Fibroblast of skin of abdomen (primary cell): ENCODE measurements around the gene LRG1.
"Not testable (repeated sequence)": the region's sequence is repeated elsewhere in the genome, so short reads cannot be mapped to it uniquely, and the experiment has no call there.

Experiments used
- DNase-seq: peaks from one replicate; pipeline ENCODE4 v3.0.0-alpha.2; 2013

The LRG1 gene

DNA sequence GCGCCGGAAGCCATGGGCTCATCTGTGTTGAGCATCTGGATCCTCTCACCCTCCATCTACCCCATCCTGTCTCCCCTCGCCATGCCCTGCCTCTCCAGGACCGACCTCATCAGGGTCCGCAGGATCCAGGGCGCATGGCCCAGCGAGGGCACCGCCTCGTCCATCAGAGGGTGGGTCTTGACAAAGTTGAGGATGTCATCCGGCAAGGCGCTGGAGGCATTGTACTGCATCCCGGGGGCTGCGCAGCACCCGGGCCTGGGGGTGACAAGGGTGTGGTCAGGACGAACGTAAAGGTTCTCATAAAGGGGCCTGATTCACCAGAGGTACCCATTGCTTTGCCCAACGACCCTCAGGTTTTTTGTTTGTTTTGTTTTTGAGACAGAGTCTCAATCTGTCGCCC lies 10.2 kb upstream of the LRG1 start:
- DNase-seq = no peak

DNA sequence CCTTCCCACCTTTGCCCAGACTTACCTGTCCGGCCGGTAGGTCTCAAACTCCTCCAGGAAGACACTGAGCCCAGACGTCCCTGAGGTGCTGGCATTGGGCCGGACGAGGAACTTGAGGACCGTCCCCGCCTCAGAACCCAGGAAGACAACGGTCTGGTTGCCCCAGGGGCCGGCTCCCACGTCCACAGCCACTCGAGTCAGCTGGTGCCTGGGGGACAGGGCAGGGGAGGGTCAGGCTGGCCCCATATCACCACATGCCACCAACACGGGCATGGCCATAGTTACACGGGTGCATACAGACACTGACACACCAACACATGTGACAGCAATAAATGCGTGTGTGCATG lies 8.4 kb upstream of the LRG1 start:
- DNase-seq = no peak

DNA sequence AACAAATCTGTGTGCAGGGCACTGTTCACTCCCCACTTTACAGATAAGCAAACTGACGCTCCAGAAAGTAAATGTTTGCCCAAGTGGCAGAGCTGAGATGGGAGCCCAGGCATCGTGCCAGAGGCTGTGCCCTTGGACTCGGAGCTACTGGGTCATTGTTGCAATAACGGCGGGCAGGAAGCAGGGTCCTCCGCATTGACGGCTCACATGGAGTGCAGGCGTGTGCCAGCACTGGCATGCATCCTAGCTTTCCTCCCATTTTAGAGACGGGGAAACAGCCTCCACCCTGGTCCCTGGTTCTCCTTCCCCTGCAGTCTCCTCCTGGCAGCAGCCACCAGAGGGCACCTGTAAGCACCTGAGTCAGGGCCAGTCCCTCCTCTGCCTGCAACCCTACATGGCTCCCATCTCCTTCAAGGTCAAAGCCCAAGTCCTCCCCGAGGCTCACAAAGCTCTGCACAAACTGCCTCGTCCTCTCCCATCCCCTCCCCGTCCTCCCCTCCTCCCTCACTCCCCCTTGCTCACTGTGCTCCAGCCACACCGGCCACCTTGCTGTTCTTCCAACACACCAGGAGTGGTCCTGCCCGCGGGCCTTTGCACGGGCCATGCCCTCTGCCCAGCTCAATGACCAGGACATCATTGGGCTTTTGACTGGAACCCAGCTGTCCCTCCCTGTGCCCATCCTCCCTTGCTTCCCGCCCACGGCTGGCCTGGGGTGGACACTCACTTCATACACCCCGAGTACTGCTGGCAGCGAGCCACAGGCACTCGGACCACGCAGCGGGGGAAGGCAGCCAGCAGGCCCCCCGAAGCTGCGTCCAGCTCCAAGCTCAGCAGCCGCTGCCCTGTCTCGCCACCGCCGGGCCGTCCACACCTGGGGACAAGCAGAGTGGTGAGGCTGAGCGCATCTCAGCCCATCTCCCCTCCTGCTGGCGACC lies 7.7 kb upstream of the LRG1 start:
- no peak for DNase-seq

DNA sequence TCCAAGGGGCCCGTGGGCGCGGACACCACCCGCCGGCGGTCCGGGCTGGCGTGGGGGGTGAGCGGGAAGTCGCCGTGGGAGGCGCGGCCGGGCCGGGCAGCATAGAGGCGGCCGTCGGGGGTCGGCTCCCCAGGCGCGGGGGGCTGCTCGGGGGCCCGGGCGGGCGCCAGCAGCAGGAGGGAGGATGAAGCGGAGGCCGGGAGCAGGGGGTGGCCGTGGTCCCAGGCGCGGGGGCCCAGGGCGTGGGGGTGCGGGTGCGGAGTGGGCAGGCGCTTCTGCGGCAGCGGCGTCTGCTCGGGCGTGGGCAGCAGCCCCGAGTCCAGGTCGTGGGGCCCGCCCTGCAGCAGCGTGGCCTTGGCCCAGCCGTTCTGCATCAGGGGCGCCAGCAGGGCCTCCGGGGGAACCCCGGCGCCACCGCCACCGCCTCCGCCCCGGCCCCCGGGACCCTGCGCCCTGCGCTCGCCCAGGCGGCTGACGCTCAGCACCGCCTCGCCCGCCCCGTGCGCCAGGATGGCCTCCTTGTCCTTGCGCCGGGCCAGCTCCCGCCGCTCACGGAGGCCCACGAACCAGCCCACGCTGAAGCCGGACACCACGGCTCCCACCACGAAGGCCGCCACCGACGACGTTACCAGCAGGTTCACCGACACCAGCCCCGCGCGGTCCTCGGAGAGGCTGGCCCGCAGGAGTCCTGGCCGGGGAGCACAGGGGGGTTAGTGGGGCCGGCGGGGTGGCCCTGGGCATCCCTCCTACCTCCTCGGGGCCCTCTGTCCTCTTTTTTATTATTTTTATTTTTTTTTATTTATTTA lies 4.2 kb upstream of the LRG1 start:
- DNase-seq = no peak

DNA sequence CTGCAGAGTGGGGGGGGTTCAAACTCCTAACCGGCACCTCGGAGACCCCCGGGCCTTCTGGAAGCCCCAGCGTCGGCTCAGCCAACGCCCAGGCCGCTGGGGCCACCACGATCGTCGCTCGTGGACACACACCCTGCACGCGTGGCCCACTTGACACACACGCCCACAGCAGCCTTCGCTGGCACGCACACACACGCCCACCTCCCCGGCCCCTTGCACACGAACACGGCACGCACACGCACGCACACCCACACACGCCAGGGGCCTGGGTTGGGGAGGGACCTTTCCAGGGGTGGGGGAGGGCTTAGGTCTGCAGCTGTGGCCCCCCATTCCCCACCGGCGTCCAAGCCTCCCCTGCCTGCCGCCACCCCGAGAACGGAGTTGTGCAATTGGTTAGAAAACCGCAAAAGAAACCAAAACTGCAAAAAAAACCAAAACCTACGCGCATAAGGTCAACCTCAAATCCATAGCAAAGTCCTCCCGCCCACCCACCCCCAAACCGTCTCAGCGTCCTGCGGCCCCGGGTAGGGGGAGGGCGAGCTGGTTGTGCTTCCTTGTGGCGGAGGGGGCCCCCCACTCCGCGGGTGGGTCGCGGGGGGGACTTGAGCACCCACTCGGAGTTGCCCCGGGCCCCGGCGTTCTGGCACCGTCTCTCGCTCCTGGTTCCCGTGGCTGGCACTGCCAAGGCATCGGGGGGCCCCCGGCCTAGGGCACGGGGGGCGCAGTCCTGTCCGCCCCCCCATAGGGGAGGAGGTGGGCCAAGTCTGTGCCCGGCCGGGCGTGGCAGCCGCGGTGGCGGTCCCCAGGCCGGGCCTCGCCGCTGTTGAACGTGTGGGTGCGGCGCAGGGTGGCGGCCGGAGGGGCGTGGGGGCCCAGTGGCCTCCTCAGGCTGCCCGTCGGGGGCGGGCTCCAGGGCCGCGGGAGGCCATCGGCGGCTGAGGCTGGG lies 3.3 kb upstream of the LRG1 start:
- no peak for DNase-seq

DNA sequence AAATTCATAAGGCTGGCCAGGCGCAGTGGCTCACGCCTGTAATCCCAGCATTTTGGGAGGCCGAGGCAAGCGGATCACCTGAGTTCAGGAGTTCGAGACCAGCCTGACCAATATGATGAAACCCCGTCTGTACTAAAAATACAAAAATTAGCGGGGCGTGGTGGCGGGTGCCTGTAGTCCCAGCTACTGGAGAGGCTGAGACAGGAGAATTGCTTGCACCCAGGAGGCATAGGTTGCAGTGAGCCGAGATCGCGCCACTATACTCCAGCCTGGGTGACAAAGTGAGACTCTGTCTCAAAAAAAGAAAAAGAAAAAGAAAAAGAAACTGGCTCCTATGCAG lies 1.9 kb upstream of the LRG1 start:
- not testable (repeated sequence) for DNase-seq

DNA sequence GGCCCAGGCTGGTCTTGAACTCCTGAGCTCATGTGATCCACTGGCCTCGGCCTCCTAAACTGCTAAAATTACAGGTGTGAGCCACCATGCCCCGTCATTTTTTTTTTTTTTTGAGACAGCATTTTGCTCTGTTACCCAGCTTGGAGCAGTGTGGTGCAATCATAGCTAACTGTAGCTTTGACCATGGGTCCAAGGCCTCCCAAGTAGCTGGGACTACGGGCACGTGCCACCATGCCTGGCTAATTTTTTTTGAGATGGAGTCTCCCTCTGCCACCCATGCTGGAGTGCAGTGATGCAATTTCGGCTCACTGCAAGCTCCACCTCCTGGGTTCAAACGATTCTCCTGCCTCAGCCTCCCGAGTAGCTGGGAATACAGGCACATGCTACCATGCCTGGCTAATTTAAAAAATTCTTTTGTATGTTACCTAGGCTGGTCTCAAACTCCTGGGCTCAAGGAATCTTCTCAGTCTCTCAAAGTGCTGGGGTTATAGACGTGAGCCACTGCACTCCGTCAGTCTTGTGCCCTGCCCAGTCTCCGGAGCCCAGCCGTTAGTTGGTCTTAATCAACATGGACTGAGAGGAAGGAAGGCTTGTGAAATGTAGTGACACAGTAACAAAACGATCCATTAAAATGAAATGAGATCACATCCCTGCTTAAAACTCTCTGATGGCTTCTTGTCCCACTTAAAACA lies 1.4 kb upstream of the LRG1 start:
- no peak for DNase-seq

DNA sequence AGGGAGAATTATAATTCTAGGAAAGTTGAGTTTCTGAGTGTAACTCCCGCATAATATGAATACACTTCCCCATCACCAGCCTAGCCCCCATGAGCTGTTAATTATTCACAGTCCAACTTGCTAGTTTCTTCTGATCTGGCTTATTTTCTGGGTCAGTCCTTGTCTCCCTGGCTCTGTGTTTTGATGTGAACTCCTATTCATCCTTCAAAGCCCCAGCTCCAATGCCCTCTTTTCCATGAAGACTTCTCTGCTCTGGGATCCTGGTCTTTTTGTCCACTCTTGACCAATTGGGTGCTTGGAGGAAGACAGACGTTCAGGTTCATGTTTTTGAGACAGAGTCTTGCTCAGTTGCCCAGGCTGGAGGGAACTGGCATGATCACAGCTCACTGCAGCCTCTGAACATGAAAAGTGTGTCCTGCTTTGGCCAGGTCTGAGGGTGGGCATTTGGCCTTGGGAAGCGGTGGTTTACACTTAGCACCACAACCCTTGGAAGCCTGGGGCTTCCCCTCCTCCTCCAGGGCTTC lies 605 bp downstream of the LRG1 start:
- DNase-seq = no peak

DNA sequence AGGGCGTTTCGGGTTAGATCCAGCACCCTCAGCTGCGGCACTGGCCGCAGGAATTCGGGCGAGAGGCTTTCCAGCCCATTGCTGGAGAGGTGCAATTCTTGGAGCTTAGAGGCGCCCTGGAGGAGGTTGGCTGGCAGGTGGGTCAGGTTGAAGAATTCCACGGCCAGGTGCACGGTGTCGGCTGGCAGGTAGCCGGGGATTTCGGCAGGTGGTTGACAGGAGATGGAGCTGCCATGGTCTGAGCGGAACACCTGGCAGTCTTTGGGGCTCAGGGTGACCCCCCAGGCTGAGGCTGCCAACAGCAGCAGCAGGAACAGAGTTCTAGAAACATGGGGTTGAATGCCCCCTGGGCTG lies 1.3 kb downstream of the LRG1 start:
- no peak for DNase-seq

DNA sequence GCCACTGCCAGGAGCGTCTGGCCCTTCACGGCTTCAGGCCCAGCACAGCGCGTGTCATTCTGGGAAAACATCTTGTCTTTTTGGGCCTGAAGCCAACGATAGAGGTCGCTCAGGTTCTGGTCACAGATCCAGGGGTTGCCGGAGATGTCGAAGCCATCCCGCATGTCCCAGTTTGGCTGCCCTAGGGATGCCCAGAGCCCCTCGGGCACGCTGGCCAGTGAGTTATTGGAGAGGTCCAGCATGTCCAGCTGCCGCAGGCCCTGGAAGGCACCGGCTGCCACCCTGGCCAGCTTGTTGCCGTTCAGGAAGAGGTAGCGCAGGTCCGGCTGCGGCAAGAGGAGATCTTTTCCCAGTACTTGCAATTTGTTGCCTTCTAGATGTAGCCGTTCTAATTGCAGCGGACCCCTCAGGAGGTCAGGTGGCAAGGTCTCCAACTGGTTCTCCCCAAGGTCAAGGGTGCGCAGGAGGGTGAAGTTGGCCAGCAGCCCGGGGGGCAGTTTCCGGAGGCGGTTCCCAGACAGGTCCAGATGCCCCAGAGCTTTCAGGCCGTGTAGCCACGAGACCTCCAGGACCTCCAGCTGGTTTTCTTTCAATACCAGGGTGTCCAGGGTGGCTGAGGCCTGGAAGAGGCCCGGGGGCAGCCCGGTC lies 1.8 kb downstream of the LRG1 start:
- no peak for DNase-seq

DNA sequence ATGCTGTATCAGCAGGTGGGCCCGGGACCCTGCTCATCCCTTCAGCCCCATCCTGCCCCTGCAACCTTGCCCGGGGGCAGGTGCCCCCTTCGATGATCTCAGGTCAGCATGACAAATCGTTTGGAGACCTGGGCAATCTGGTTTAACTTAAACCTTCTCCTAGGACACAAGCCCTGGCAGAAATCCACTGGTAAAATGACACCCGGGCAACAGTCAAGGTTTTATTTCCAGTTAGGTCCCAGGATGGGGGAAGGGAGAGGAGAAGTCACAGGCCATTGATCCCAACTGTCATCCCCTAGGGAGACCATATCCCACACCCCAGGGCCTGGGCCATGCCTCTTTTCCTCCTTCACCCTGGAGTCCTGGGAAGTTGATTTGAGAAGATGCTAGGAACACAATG lies 3.0 kb downstream of the LRG1 start:
- DNase-seq = no peak

DNA sequence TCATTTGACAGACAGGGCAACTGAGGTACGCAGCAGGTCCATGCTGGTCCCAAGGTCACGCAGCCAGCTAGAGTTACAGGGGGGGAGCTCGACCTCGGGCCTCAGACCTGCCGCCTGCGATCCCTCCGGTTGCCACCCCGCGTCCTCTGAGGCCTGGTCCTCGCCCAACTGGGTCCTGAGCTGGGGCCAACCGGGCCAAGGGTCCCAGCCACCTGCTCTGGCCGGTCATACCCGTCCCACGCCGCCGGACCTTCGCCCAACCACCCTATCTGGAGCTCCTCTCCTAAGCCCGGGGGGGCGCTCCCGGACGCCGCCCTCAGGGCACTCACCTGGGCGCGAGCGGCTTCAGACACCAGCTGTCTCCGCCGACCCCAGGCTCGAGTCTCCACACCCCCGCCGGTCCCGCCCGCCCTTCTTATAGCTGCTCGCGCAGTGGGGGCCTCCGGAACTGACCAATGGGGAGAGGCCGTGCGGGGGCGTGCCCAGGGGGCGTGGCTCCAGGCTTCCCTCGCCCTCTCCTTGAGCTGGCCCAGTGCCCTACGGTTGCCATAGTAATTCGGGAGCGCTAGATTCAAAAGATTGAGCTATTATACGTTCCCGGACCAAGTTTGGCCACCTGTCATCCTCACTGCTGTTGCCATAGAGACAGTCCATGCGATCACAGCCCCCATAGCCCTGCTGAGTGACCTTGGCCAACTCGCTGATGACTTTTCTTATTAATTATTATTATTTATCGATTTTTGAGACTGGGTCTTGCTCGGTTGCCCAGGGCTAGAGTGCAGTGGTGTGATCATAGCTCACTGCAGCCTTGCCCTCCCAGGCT lies 4.8 kb downstream of the LRG1 start, which contains the start of gene PLIN5:
PLIN5 (minus strand) TSS at position 389 of the 823 bp plus-strand sequence. CDS start 1,150 bp downstream, outside the sequence.
- DNase-seq = peak; percentile 18

DNA sequence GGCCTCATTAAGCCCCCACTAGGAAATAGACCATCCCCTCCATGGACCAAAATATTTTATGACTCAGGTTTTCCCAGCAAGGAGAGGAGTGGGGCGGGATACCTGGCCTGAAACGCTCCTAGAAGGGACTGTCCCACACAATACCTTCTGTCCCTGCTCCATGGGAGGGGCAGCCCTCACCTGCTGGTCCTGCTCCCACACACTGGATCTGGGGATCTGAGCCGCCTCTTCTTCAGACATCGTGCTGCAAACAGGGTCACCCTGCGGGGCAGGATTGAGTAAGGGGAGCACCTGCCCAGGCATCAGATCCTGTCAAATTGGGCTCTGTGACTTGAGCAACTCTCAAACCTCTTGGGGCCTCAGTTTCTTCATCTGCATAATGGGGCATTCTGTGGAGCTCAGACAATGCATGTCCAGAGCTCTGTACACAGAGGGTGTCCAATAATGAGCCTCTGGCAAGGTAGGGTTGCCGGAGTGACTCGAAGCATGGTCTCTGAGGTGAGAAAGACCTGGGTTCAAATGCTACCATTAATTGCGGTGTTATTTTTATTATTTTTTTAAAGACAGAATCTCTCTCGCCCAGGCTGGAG lies 5.9 kb downstream of the LRG1 start:
- DNase-seq = no peak

DNA sequence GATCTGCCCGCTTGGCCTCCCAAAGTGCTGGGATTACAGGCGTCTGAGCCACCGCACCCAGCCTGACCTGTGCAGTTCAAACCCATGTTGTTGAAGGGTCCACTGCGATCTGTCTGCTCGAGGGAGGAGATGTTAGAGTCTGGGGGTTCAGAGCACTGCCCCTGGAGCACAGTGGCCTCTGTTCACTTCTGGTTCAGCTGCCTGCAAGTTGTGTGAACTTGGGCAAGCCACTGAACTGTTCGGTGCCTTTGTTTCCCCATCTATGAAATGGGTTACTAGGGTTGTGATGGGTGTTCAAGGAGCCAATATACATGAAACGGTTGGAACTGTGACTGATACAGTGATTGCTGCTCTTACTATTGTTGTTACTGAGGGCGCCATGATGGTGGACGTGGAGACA lies 6.5 kb downstream of the LRG1 start:
- no peak for DNase-seq

DNA sequence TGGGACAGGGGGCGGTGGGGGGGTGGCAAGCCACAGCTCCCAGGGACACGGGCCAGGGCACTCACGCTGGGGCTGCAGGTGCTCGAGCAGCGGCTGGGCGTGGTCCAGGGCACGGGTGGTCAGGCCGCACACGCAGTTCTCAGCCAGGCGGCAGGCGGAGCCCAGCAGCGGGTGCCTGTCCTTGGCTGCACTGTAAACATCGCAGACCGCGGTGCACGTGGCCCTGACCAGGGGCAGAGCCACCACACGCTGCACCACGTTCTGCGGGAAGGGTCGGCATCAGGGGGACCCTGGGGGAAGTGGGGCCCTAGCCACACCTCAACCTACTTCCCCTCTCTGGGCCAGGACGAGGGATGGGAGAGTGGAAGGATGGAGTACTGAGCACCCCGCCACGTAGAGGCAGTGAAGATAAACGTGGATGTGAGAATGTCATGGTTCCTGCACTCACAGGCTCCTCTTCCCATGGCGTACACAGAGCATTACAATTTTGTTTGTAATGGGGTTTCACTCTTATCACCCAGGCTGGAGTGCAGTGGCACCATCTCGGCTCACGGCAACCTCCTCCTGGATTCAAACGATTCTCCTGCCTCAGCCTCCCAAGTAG lies 8.2 kb downstream of the LRG1 start:
- no peak for DNase-seq

DNA sequence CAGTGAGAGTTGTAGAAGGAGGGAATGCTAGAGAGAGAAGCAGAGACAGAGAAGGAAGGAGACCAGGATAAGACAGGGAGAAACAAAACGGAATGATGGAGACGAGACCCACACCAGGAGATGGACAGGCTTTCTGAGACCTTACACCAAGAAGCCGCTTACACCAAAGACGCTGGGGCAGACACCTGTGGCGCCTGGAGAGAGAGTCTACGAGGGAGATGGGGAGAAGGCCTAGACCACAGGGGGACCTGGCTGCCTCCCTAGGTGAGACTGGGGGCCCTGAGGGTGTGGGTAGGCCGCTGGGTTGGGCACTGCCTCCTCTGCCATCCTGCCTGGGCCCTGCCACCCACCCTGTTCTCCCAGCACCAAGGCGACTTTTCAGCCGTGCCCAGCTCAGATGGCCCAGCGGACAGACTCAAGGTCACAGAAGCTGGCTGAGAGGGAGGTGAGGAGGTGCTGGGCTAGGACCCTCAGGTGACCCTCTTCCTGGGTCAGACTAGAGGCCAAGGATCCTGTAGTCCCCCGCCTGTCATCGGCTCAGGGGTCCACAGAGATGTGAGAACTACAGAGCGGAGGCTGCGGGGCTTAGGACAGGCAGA lies 9.8 kb downstream of the LRG1 start:
- DNase-seq = no peak

DNA sequence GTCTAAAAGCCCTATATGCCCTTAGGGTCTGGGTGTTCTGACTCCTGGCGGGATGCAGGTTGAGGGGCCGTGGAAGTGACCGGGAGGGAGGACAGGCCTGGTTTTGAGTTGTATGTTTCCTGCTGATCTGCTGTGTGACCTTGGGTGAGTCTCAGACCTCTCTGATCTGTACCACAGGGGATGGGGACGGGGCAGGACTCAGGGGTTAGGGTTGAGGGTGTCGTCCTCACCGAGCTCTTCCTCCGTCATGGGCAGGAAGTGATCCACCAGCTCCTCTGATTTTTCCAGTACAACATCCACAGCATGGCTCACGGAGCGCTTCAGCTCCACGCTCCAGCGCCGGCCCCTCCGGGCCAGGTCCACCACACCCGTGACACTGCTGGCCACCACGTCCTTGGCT lies 11.0 kb downstream of the LRG1 start:
- no peak for DNase-seq

DNA sequence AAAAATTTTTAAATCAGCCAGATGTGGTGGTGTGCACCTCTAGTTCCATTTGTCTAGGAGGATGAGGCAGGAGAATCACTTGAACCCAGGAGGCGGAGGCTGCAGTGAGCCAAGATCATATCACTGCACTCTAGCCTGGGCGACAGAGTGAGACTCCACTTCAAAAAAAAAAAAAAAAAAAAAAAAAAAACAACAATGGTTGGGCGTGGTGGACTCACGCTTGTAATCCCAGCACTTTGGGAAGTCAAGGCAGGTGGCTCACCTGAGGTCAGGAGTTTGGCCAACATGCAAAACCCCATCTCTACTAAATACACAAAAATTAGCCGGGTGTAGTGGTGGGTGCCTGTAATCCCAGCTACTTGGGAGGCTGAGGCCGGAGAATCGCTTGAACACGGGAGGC lies 12.5 kb downstream of the LRG1 start:
- DNase-seq = not testable (repeated sequence)

DNA sequence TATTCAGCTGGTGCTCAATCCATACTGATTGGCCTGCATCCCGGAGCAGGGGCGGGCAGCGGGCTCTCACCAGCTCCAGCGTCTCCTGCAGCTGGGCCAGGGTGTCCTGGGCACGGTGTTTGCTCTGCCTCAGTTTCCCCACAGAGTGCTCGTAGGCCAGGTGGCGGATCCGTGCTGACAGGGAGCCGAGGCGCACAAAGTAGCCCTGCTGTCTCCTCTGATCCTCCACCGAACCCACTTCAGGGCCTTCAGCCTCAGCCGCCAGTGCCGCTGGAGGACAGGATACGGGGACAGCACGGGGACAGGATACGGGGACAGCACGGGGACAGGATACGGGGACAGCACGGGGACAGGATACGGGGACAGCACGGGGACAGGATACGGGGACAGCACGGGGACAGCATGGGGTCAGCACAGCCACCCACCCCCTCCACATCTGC lies 14.3 kb downstream of the LRG1 start:
- no peak for DNase-seq
